GM12865 (cell line): ENCODE results near the gene PTAFR.
"Not testable (repeated sequence)": the region's sequence is repeated elsewhere in the genome, so short reads cannot be mapped to it uniquely, and the experiment has no call there.

Source experiments
- DNase-seq: peaks from one replicate; pipeline ENCODE4 v3.0.0; 2010; ENCODE audit warnings: low read depth
- H3K4me3 ChIP-seq: 2 replicates; pipeline ENCODE4 v1.5.1; 2011; ENCODE audit warnings: mild to moderate bottlenecking, low read depth, low read length, control low read depth
- CTCF ChIP-seq: IDR thresholded peaks from 2 replicates; pipeline ENCODE4 v1.5.1; 2011; ENCODE audit warnings: low read length, control low read depth, low read depth, inconsistent platforms; ENCODE audit not compliant: insufficient read depth; ENCODE audit errors: missing control alignments

PTAFR gene

GRCh38 chr1:28144203-28145135 lies 32.0 kb downstream of the PTAFR start:
- no peak overlapping the region for H3K4me3 ChIP-seq
- peak; percentile 94 for DNase-seq
- no peak for TF ChIP-seq CTCF

- no peak overlapping the region for H3K4me3 ChIP-seq
- TF ChIP-seq CTCF, result no peak
Measured at GRCh38 chr1:28143496-28144202, 32.8 kb downstream of the PTAFR start.

GRCh38 chr1:28141685-28142084 lies 34.8 kb downstream of the PTAFR start:
- no peak overlapping the region for H3K4me3 ChIP-seq
- TF ChIP-seq CTCF, result no peak
- no peak for DNase-seq

More at GRCh38 chr1:28143496-28144202, 32.8 kb downstream of the PTAFR start:
- no peak for DNase-seq

- not testable (repeated sequence) for DNase-seq
Measured at GRCh38 chr1:28139866-28140265, 36.6 kb downstream of the PTAFR start.

GRCh38 chr1:28139025-28139712 lies 37.3 kb downstream of the PTAFR start:
- TF ChIP-seq CTCF, result no peak
- H3K4me3 ChIP-seq, result no peak overlapping the region
- peak; percentile 44 for DNase-seq

More at GRCh38 chr1:28139866-28140265, 36.6 kb downstream of the PTAFR start:
- H3K4me3 ChIP-seq, result not testable (repeated sequence)

GRCh38 chr1:28136922-28137613 lies 39.4 kb downstream of the PTAFR start:
- no peak for TF ChIP-seq CTCF
- no peak overlapping the region for H3K4me3 ChIP-seq
- no peak for DNase-seq
